Esophagus (tissue), 2 donors: ENCODE results near the gene FAM174B. TPM values are rescaled to one million over a fixed set of nuclear protein-coding genes. Genes with fewer than 3 reads are reported as not detected.
A peak's percentile ranks its signal among the peaks of the same experiment; 100 is the strongest.

Experiments used
- H3K27ac ChIP-seq, 2 donors: one replicate each; pipeline ENCODE4 v1.5.1; 2013; ENCODE audit warnings: low read depth in 2 of 2, mild to moderate bottlenecking in 2 of 2, inconsistent platforms in 1 of 2, low read length in 1 of 2, moderate library complexity in 1 of 2
- H3K27me3 ChIP-seq, 2 donors: one replicate each; pipeline ENCODE4 v1.6.1; 2013; ENCODE audit warnings: low read length in 2 of 2, control low read depth in 1 of 2, mild to moderate bottlenecking in 1 of 2; ENCODE audit not compliant: insufficient read depth in 2 of 2, control insufficient read depth in 1 of 2
- H3K36me3 ChIP-seq, 2 donors: one replicate each; pipeline ENCODE4 v1.6.1; 2013; ENCODE audit warnings: low read length in 1 of 2; ENCODE audit not compliant: control insufficient read depth in 2 of 2, insufficient read depth in 2 of 2
- H3K4me1 ChIP-seq, 2 donors: one replicate each; pipeline ENCODE4 v1.6.1; 2013; ENCODE audit warnings: low read length in 1 of 2; ENCODE audit not compliant: control insufficient read depth in 2 of 2, insufficient read depth in 2 of 2
- H3K4me3 ChIP-seq, 2 donors: one replicate each; pipeline ENCODE4 v1.5.1; 2013; ENCODE audit warnings: low read length in 2 of 2, mild to moderate bottlenecking in 2 of 2, low read depth in 1 of 2, moderate library complexity in 1 of 2
- H3K9me3 ChIP-seq, 2 donors: one replicate each; pipeline ENCODE4 v1.6.1; 2013; ENCODE audit warnings: mild to moderate bottlenecking in 2 of 2, low read depth in 1 of 2, low read length in 1 of 2, moderate library complexity in 1 of 2; ENCODE audit not compliant: control insufficient read depth in 2 of 2, insufficient read depth in 1 of 2
- WGBS, 2 donors: extraction: QIAGEN DNeasy Blood & Tissue Kit; methylation state at CpG; one replicate each; pipeline ENCODE4 v1.1.7; 2013; 5-methylcytosine and 5-hydroxymethylcytosine counted together
- polyA plus RNA-seq, 2 donors: library from polyadenylated mRNA; stranded (reverse); fragments of 200-250 nt; gene quantifications; one replicate each; pipeline ENCODE4 v1.2.3, GENCODE V29; 2013
- donor health status: healthy with polysubstance abuse.
- donor health status: Bipolar disorder and iron deficiency.

The FAM174B gene
- polyA plus RNA-seq, 2 donors: 3.7 to 7.3 TPM

GRCh38 chr15:92596623-92597022, 59.0 kb downstream of the FAM174B start:
- Histone ChIP-seq H3K4me1 (peaks cover 3 to 6% of the 10 kb centered on the region in 2 donors), H3K27ac (peak overlapping the region; percentile 17 to 42), H3K36me3 (no peaks in the 10 kb centered on the region), H3K4me3 (no peak overlapping the region), H3K27me3 (no peaks in the 10 kb centered on the region), H3K9me3 (no peaks in the 10 kb centered on the region)
- 56 to 58% methylated on average over 5 of the region's 5 CpGs for WGBS, 2 donors

- H3K27me3 ChIP-seq: no peaks in the 10 kb centered on the region
- H3K36me3 ChIP-seq: no peaks in the 10 kb centered on the region
- 56 to 75% methylated on average over 19 of the region's 19 CpGs for WGBS, 2 donors
- peaks cover 3 to 6% of the 10 kb centered on the region in 2 donors for H3K4me1 ChIP-seq
- H3K4me3 ChIP-seq: no peak overlapping the region
- H3K27ac ChIP-seq: no peak overlapping the region
- no peaks in the 10 kb centered on the region for H3K9me3 ChIP-seq
Observed at GRCh38 chr15:92595506-92596381, 59.8 kb downstream of the FAM174B start.

GRCh38 chr15:92591275-92591674, 64.3 kb downstream of the FAM174B start:
- Histone ChIP-seq H3K27me3 (no peaks in the 10 kb centered on the region), H3K27ac (no peak overlapping the region), H3K36me3 (no peaks in the 10 kb centered on the region), H3K4me3 (no peak overlapping the region), H3K4me1 (no peaks in the 10 kb centered on the region), H3K9me3 (no peaks in the 10 kb centered on the region)
- WGBS, 2 donors: 81 to 82% methylated on average over 5 of the region's 5 CpGs

GRCh38 chr15:92586966-92587365, 68.6 kb downstream of the FAM174B start:
- 84 to 91% methylated on average over 6 of the region's 6 CpGs for WGBS, 2 donors
- no peaks in the 10 kb centered on the region for H3K4me1 ChIP-seq
- H3K36me3 ChIP-seq: no peaks in the 10 kb centered on the region
- H3K9me3 ChIP-seq: no peaks in the 10 kb centered on the region
- H3K27ac ChIP-seq: no peak overlapping the region
- no peaks in the 10 kb centered on the region for H3K27me3 ChIP-seq
- no peak overlapping the region for H3K4me3 ChIP-seq

- no peaks in the 10 kb centered on the region for H3K27me3 ChIP-seq
- H3K4me1 ChIP-seq: no peaks in the 10 kb centered on the region
- H3K9me3 ChIP-seq: no peaks in the 10 kb centered on the region
- 84 to 88% methylated on average over 8 of the region's 8 CpGs for WGBS, 2 donors
- no peaks in the 10 kb centered on the region for H3K36me3 ChIP-seq
- H3K4me3 ChIP-seq: no peak overlapping the region
- H3K27ac ChIP-seq: no peak overlapping the region
Observed at GRCh38 chr15:92586383-92586942, 69.1 kb downstream of the FAM174B start.

GRCh38 chr15:92584105-92584504, 71.5 kb downstream of the FAM174B start:
- Histone ChIP-seq H3K4me3 (no peak overlapping the region), H3K9me3 (no peaks in the 10 kb centered on the region), H3K27me3 (no peaks in the 10 kb centered on the region), H3K36me3 (no peaks in the 10 kb centered on the region), H3K4me1 (no peaks in the 10 kb centered on the region), H3K27ac (no peak overlapping the region)
- WGBS, 2 donors: 73 to 78% methylated on average over 4 of the region's 4 CpGs

GRCh38 chr15:92583096-92584034, 72.2 kb downstream of the FAM174B start:
- no peaks in the 10 kb centered on the region for H3K4me1 ChIP-seq
- H3K9me3 ChIP-seq: no peaks in the 10 kb centered on the region
- H3K27ac ChIP-seq: no peak overlapping the region
- H3K4me3 ChIP-seq: no peak overlapping the region
- H3K27me3 ChIP-seq: no peaks in the 10 kb centered on the region
- WGBS, 2 donors: 80 to 83% methylated on average over 19 of the region's 19 CpGs
- no peaks in the 10 kb centered on the region for H3K36me3 ChIP-seq

GRCh38 chr15:92582206-92582605, 73.4 kb downstream of the FAM174B start:
- WGBS, 2 donors: 87% methylated on average over 6 of the region's 6 CpGs
- H3K36me3 ChIP-seq: no peaks in the 10 kb centered on the region
- H3K4me3 ChIP-seq: no peak overlapping the region
- no peaks in the 10 kb centered on the region for H3K27me3 ChIP-seq
- no peak overlapping the region for H3K27ac ChIP-seq
- no peaks in the 10 kb centered on the region for H3K9me3 ChIP-seq
- H3K4me1 ChIP-seq: no peaks in the 10 kb centered on the region

GRCh38 chr15:92580933-92581445, 74.6 kb downstream of the FAM174B start:
- H3K4me3 ChIP-seq: no peak overlapping the region
- 92 to 93% methylated on average over 7 of the region's 7 CpGs for WGBS, 2 donors
- H3K9me3 ChIP-seq: no peaks in the 10 kb centered on the region
- H3K4me1 ChIP-seq: no peaks in the 10 kb centered on the region
- H3K27ac ChIP-seq: no peak overlapping the region
- no peaks in the 10 kb centered on the region for H3K27me3 ChIP-seq
- H3K36me3 ChIP-seq: no peaks in the 10 kb centered on the region
